Cardiac muscle cell (in vitro differentiated cells and primary cell): ENCODE data around the gene S100A16. TPM values are rescaled to one million over a fixed set of nuclear protein-coding genes. Genes with fewer than 3 reads are reported as not detected.

Source experiments
- DNase-seq, 2 donors: peaks; one replicate each; pipeline versions ENCODE4 v3.0.0 to v3.0.0-alpha.2; 2010 to 2017; ENCODE audit warnings: low read depth in 1 of 2, low spot score in 1 of 2
- H3K27ac ChIP-seq: fragments of 200-600 bp; sonication (generic); 2 replicates; pipeline ENCODE4 v1.5.1; 2016
- H3K27me3 ChIP-seq: fragments of 200-600 bp; sonication (generic); 2 replicates; pipeline ENCODE4 v1.6.0; 2016; ENCODE audit warnings: control low read depth
- H3K36me3 ChIP-seq: fragments of 200-600 bp; sonication (generic); 2 replicates; pipeline ENCODE4 v1.5.1; 2016; ENCODE audit warnings: control low read depth
- H3K4me1 ChIP-seq: fragments of 200-600 bp; sonication (generic); 2 replicates; pipeline ENCODE4 v1.8.1; 2017; ENCODE audit warnings: low read depth, mild to moderate bottlenecking, mixed run types
- H3K4me3 ChIP-seq: fragments of 200-600 bp; sonication (generic); 2 replicates; pipeline ENCODE4 v1.5.1; 2016; ENCODE audit warnings: mild to moderate bottlenecking
- H3K9me3 ChIP-seq: fragments of 200-600 bp; sonication (generic); 2 replicates; pipeline ENCODE4 v1.5.1; 2017; ENCODE audit warnings: low read depth, mild to moderate bottlenecking, control low read depth
- polyA plus RNA-seq: library from polyadenylated mRNA; unstranded; fragments of >200 nt; fragmentation: Nextera tagmentation; extraction: Ambion mirVana; gene quantifications from 2 replicates; pipeline ENCODE4 v1.2.1, GENCODE V29; 2016
- total RNA-seq: library from RNA; depleted of rRNA; stranded (reverse); fragments of >200 nt; gene quantifications from 2 replicates; pipeline ENCODE4 v1.2.3, GENCODE V29; 2016
- TF ChIP-seq, protein P1 (sequence below): IDR thresholded peaks from 2 replicates; pipeline ENCODE4 v1.5.1; 2012; ENCODE audit warnings: low read depth, mild to moderate bottlenecking, low read length

Gene S100A16
- total and polyA plus RNA-seq, 2 experiments from 2014 or later, result 59.7 to 110 TPM

- DNase-seq, result peak; percentile 97
- Histone ChIP-seq H3K27me3 (no peaks in the 10 kb centered on the region), H3K4me1 (peaks cover 19% of the 10 kb centered on the region), H3K4me3 (peak within 1 kb of the TSS; percentile 41), H3K36me3 (no peaks in the 10 kb centered on the region), H3K9me3 (no peaks in the 10 kb centered on the region), H3K27ac (peak within 1 kb of the TSS; percentile 84)
- TF ChIP-seq, protein P1, sequence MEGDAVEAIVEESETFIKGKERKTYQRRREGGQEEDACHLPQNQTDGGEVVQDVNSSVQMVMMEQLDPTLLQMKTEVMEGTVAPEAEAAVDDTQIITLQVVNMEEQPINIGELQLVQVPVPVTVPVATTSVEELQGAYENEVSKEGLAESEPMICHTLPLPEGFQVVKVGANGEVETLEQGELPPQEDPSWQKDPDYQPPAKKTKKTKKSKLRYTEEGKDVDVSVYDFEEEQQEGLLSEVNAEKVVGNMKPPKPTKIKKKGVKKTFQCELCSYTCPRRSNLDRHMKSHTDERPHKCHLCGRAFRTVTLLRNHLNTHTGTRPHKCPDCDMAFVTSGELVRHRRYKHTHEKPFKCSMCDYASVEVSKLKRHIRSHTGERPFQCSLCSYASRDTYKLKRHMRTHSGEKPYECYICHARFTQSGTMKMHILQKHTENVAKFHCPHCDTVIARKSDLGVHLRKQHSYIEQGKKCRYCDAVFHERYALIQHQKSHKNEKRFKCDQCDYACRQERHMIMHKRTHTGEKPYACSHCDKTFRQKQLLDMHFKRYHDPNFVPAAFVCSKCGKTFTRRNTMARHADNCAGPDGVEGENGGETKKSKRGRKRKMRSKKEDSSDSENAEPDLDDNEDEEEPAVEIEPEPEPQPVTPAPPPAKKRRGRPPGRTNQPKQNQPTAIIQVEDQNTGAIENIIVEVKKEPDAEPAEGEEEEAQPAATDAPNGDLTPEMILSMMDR, result peak; percentile 77
These were observed 14.2 kb upstream of the S100A16 start, which contains the start of gene S100A13 for GRCh38 chr1:153626904-153627714. S100A13 (minus strand) TSS chr1:153627505; CDS start chr1:153626472, 1,033 bp downstream.

- no peaks in the 10 kb centered on the region for H3K9me3 ChIP-seq
- no peaks in the 10 kb centered on the region for H3K36me3 ChIP-seq
- peak overlapping the region; percentile 84 for H3K27ac ChIP-seq
- TF ChIP-seq, protein P1, result no peak
- H3K27me3 ChIP-seq, result no peaks in the 10 kb centered on the region
- peaks cover 19% of the 10 kb centered on the region for H3K4me1 ChIP-seq
- no peak for DNase-seq
- peak overlapping the region; percentile 41 for H3K4me3 ChIP-seq
These were observed 13.6 kb upstream of the S100A16 start for GRCh38 chr1:153626477-153626903.

DNA sequence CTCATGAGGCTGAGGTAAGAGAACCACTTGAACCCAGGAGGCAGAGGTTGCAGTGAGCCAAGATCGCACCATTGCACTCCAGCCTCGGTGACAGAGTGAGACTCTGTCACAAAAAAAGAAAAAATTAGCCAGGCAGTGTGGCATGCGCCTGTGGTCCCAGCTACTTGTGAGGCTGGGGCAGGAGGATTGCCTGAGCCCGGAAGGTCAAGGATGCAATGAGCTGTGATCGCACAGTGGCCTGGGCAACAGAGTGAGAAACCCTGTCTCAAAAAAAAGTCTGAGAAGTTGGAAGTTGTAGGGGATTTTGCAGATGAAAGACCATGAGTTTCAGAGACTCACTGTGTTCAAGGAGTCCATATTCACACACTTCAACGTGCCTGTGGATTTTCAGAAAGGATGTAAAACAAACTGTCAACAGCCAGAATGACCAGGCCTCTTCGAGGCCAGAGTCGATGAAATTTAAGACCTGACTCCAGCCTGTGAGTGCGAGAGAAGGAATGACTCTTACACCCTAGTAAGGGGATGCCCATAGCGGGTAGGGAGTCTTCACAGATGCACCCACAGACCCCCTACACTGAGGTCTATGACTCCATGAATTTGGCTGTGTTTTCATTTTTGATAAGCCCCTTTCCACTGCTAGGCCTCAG is 12.2 kb upstream of the S100A16 start:
- Histone ChIP-seq H3K27me3 (no peaks in the 10 kb centered on the region), H3K4me1 (peaks cover 17% of the 10 kb centered on the region), H3K27ac (no peak overlapping the region), H3K9me3 (no peaks in the 10 kb centered on the region), H3K36me3 (no peaks in the 10 kb centered on the region), H3K4me3 (no peak overlapping the region)
- DNase-seq, result no peak
- TF ChIP-seq, protein P1, result no peak

GRCh38 chr1:153623101-153623500 is 10.2 kb upstream of the S100A16 start:
- Histone ChIP-seq H3K9me3 (no peaks in the 10 kb centered on the region), H3K36me3 (no peaks in the 10 kb centered on the region), H3K27ac (no peak overlapping the region), H3K27me3 (no peaks in the 10 kb centered on the region), H3K4me1 (peaks cover 8% of the 10 kb centered on the region), H3K4me3 (no peak overlapping the region)
- TF ChIP-seq, protein P1, result no peak
- no peak for DNase-seq

- H3K27me3 ChIP-seq, result no peaks in the 10 kb centered on the region
- no peak overlapping the region for H3K4me3 ChIP-seq
- DNase-seq, result no peak
- H3K4me1 ChIP-seq, result no peaks in the 10 kb centered on the region
- H3K27ac ChIP-seq, result no peak overlapping the region
- H3K36me3 ChIP-seq, result no peaks in the 10 kb centered on the region
- H3K9me3 ChIP-seq, result no peaks in the 10 kb centered on the region
- TF ChIP-seq, protein P1, result no peak
These were observed 6.2 kb upstream of the S100A16 start for GRCh38 chr1:153619171-153619570.
